Measurements from ENCODE around the gene UBTD2.

GRCh38 chr5:172280317-172280716 is 3.2 kb downstream of the UBTD2 start:
- TF ChIP-seq CTCF (IDR thresholded peaks at IDR 0.05 in 8 of 11, conservative IDR thresholded peaks at IDR 0.05 in 3 of 11) (no peak), POLR2A (IDR thresholded peaks at IDR 0.05) (no peak), POLR2AphosphoS5 (IDR thresholded peaks at IDR 0.05) (no peak)
